Measurements from ENCODE around the gene UBAP2. TPM values are rescaled to one million over a fixed set of nuclear protein-coding genes. Genes with fewer than 3 reads are reported as not detected.

UBAP2 gene
- total RNA-seq, 1 donor from 2014 or later: 15.8 TPM

- Histone ChIP-seq H3K27me3 (no peaks in the 10 kb centered on the region), H3K27ac (no peak overlapping the region), H3K36me3 (no peaks in the 10 kb centered on the region), H3K4me3 (no peak overlapping the region), H3K9me3 (no peaks in the 10 kb centered on the region), H3K4me1 (no peaks in the 10 kb centered on the region)
- intact Hi-C loops (cut with DNase I): no loop called here
- no peak for DNase-seq (ENCODE audit: low spot score in 2 of 2)
- no peak for TF ChIP-seq CTCF (IDR thresholded peaks at IDR 0.05)
These were observed 12.1 kb downstream of the UBAP2 start for GRCh38 chr9:34036625-34037024.

GRCh38 chr9:34035656-34036055, 13.0 kb downstream of the UBAP2 start:
- Histone ChIP-seq H3K27ac (no peak overlapping the region), H3K4me1 (no peaks in the 10 kb centered on the region), H3K27me3 (no peaks in the 10 kb centered on the region), H3K36me3 (no peaks in the 10 kb centered on the region), H3K9me3 (no peaks in the 10 kb centered on the region), H3K4me3 (no peak overlapping the region)
- no peak for TF ChIP-seq CTCF (IDR thresholded peaks at IDR 0.05)
- intact Hi-C loops (cut with DNase I): no loop called here
- DNase-seq (ENCODE audit: low spot score in 2 of 2): no peak

- intact Hi-C loops (cut with DNase I): no loop called here
- Histone ChIP-seq H3K4me3 (no peak overlapping the region), H3K27me3 (no peaks in the 10 kb centered on the region), H3K4me1 (no peaks in the 10 kb centered on the region), H3K36me3 (no peaks in the 10 kb centered on the region), H3K27ac (no peak overlapping the region), H3K9me3 (no peaks in the 10 kb centered on the region)
- TF ChIP-seq CTCF (IDR thresholded peaks at IDR 0.05): no peak
- DNase-seq (ENCODE audit: low spot score in 2 of 2): no peak
These were observed 14.0 kb downstream of the UBAP2 start for GRCh38 chr9:34034698-34035065.

- Histone ChIP-seq H3K4me1 (no peaks in the 10 kb centered on the region), H3K36me3 (no peaks in the 10 kb centered on the region), H3K27me3 (no peaks in the 10 kb centered on the region), H3K9me3 (no peaks in the 10 kb centered on the region), H3K4me3 (no peak overlapping the region), H3K27ac (no peak overlapping the region)
- no peak for TF ChIP-seq CTCF (IDR thresholded peaks at IDR 0.05)
- intact Hi-C loops (cut with DNase I): no loop called here
- no peak for DNase-seq (ENCODE audit: low spot score in 2 of 2)
These were observed 16.1 kb downstream of the UBAP2 start for GRCh38 chr9:34032631-34033030.

GRCh38 chr9:34027845-34028574, 20.7 kb downstream of the UBAP2 start:
- intact Hi-C loops (cut with DNase I): no loop called here
- H3K4me3 ChIP-seq: no peak overlapping the region
- TF ChIP-seq CTCF (IDR thresholded peaks at IDR 0.05): no peak
- no peak overlapping the region for H3K27ac ChIP-seq
- no peak for DNase-seq (ENCODE audit: low spot score in 2 of 2)
- H3K9me3 ChIP-seq: no peaks in the 10 kb centered on the region
- H3K27me3 ChIP-seq: no peaks in the 10 kb centered on the region
- no peaks in the 10 kb centered on the region for H3K4me1 ChIP-seq
- H3K36me3 ChIP-seq: no peaks in the 10 kb centered on the region

- Histone ChIP-seq H3K9me3 (no peaks in the 10 kb centered on the region), H3K27me3 (no peaks in the 10 kb centered on the region), H3K4me1 (no peaks in the 10 kb centered on the region), H3K36me3 (no peaks in the 10 kb centered on the region), H3K27ac (no peak overlapping the region), H3K4me3 (no peak overlapping the region)
- TF ChIP-seq CTCF (IDR thresholded peaks at IDR 0.05): no peak
- no peak for DNase-seq (ENCODE audit: low spot score in 2 of 2)
- intact Hi-C loops (cut with DNase I): no loop called here
These were observed 22.9 kb downstream of the UBAP2 start for GRCh38 chr9:34025811-34026210.

Data from ascending aorta (tissue), 2 donors.